A673 (cell line): ENCODE results near the gene PRG2.

Experiments
- CTCF ChIP-seq: fragments of 300-800, 200-600 bp; sonication (generic); conservative IDR thresholded peaks from 2 replicates; pipeline ENCODE4 v1.5.1; 2017; ENCODE audit warnings: low read depth, mild to moderate bottlenecking, antibody characterized with exemption, low read length, moderate library complexity, mixed read lengths
- EZH2 ChIP-seq: fragments of 200-600 bp; sonication (generic); IDR thresholded peaks from 2 replicates; pipeline ENCODE4 v1.6.1; 2017; ENCODE audit warnings: borderline replicate concordance, low read depth, mild to moderate bottlenecking, mixed read lengths, antibody characterized with exemption, low read length; ENCODE audit not compliant: poor library complexity, severe bottlenecking

- TF ChIP-seq CTCF (no peak), EZH2 (no peak)
Measured at GRCh38 chr11:57379732-57380131, 10.7 kb downstream of the PRG2 start.
